ENCODE results near the gene TOP2A.

GRCh38 chr17:40345994-40346764, 71.5 kb downstream of the TOP2A start:
- TF ChIP-seq CTCF (IDR thresholded peaks at IDR 0.05; ENCODE audit: borderline replicate concordance, extremely low read depth, low read length, poor library complexity, severe bottlenecking) (no peak), EZH2 (IDR thresholded peaks at IDR 0.05; ENCODE audit: borderline replicate concordance, low read depth, low read length, severe bottlenecking) (no peak)

Data from DND-41 (cell line).